HG03354 (cell line): ENCODE measurements around the gene SPTBN2.
"Not testable (repeated sequence)": the region's sequence is repeated elsewhere in the genome, so short reads cannot be mapped to it uniquely, and the experiment has no call there.

Experiments used
- ATAC-seq: cut with Tn5 transposase; IDR thresholded peaks from one replicate; pipeline ENCODE4 v1.9.1; 2021; ENCODE audit warnings: mild to moderate bottlenecking; ENCODE audit not compliant: unreplicated experiment, poor library complexity, severe bottlenecking

SPTBN2 gene

GRCh38 chr11:66725647-66726046 lies 3.4 kb downstream of the SPTBN2 start:
- no peak for ATAC-seq

- no peak for ATAC-seq
Measured at GRCh38 chr11:66725114-66725513, 3.9 kb downstream of the SPTBN2 start.

GRCh38 chr11:66724167-66724566 lies 4.8 kb downstream of the SPTBN2 start:
- ATAC-seq: not testable (repeated sequence)

- no peak for ATAC-seq
Measured at GRCh38 chr11:66723693-66724092, 5.3 kb downstream of the SPTBN2 start.

GRCh38 chr11:66722745-66723651 lies 6.0 kb downstream of the SPTBN2 start:
- no peak for ATAC-seq

- no peak for ATAC-seq
Measured at GRCh38 chr11:66721939-66722338, 7.1 kb downstream of the SPTBN2 start.

- ATAC-seq: no peak
Measured at GRCh38 chr11:66720899-66721470, 8.0 kb downstream of the SPTBN2 start.

GRCh38 chr11:66720223-66720898 lies 8.7 kb downstream of the SPTBN2 start:
- ATAC-seq: no peak

- ATAC-seq: no peak
Measured at GRCh38 chr11:66719111-66719872, 9.7 kb downstream of the SPTBN2 start.

GRCh38 chr11:66718320-66718971 lies 10.6 kb downstream of the SPTBN2 start:
- no peak for ATAC-seq

- no peak for ATAC-seq
Measured at GRCh38 chr11:66717925-66718319, 11.1 kb downstream of the SPTBN2 start.

- no peak for ATAC-seq
Measured at GRCh38 chr11:66716996-66717395, 12.0 kb downstream of the SPTBN2 start.

GRCh38 chr11:66715346-66716085 lies 13.5 kb downstream of the SPTBN2 start:
- no peak for ATAC-seq

- ATAC-seq: no peak
Measured at GRCh38 chr11:66713746-66714480, 15.1 kb downstream of the SPTBN2 start.

- ATAC-seq: no peak
Measured at GRCh38 chr11:66710384-66710930, 18.6 kb downstream of the SPTBN2 start.

GRCh38 chr11:66708701-66709100 lies 20.3 kb downstream of the SPTBN2 start:
- ATAC-seq: no peak

- no peak for ATAC-seq
Measured at GRCh38 chr11:66708094-66708493, 20.9 kb downstream of the SPTBN2 start.

- ATAC-seq: no peak
Measured at GRCh38 chr11:66707486-66707885, 21.5 kb downstream of the SPTBN2 start.
